Measurements from ENCODE around the gene PRKCG. TPM values are rescaled to one million over a fixed set of nuclear protein-coding genes. Genes with fewer than 3 reads are reported as not detected.

PRKCG gene
- total and polyA plus RNA-seq, 2 of the 8 experiments (the other 6 are each of a cell fraction or from before 2014, with no cell fraction given) = 6.1 to 10.6 TPM

GRCh38 chr19:53942001-53942786 lies 60.2 kb downstream of the PRKCG start:
- CTCF ChIA-PET (ENCODE audit: partially characterized antibody) = interaction anchor here (0.8 to 4.4 kb wide), 30 partner anchors 9 to 177 kb away, joined by 3 to 52 read pairs (median 6); partner anchors contain the start of gene PRKCG
- peaks cover 4 to 10% (median 7%) of the 10 kb centered on the region in 4 experiments; a peak in 6 of 7 replicates for H3K4me1 ChIP-seq (replicated peaks in 1 of 4; ENCODE audit: control insufficient read depth in 3 of 4, insufficient read depth in 4 of 4, low read length in 3 of 4)
- peak in 1 of 2 experiments; percentile 47; a peak in 1 of 4 replicates for TF ChIP-seq SIN3A (conservative IDR thresholded peaks at IDR 0.05 in 1 of 2, IDR thresholded peaks at IDR 0.05 in 1 of 2; ENCODE audit: low read depth in 1 of 2, low read length in 2 of 2)
- TF ChIP-seq TEAD4 (IDR thresholded peaks at IDR 0.05; ENCODE audit: low read depth, low read length) = 0 out of 2 replicates have a peak, but pooled peaks have one; percentile 4
- TF ChIP-seq, protein P1, sequence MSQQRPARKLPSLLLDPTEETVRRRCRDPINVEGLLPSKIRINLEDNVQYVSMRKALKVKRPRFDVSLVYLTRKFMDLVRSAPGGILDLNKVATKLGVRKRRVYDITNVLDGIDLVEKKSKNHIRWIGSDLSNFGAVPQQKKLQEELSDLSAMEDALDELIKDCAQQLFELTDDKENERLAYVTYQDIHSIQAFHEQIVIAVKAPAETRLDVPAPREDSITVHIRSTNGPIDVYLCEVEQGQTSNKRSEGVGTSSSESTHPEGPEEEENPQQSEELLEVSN (IDR thresholded peaks at IDR 0.05) = 0 out of 2 replicates have a peak, but pooled peaks have one; percentile 44
- no peak for TF ChIP-seq SIRT6 (IDR thresholded peaks at IDR 0.05; ENCODE audit: low read length)
- no peak for TF ChIP-seq BACH1 (IDR thresholded peaks at IDR 0.05; ENCODE audit: low read length)
- TF ChIP-seq SP2 (IDR thresholded peaks at IDR 0.05; ENCODE audit: low read length) = no peak
- TF ChIP-seq, protein P2, sequence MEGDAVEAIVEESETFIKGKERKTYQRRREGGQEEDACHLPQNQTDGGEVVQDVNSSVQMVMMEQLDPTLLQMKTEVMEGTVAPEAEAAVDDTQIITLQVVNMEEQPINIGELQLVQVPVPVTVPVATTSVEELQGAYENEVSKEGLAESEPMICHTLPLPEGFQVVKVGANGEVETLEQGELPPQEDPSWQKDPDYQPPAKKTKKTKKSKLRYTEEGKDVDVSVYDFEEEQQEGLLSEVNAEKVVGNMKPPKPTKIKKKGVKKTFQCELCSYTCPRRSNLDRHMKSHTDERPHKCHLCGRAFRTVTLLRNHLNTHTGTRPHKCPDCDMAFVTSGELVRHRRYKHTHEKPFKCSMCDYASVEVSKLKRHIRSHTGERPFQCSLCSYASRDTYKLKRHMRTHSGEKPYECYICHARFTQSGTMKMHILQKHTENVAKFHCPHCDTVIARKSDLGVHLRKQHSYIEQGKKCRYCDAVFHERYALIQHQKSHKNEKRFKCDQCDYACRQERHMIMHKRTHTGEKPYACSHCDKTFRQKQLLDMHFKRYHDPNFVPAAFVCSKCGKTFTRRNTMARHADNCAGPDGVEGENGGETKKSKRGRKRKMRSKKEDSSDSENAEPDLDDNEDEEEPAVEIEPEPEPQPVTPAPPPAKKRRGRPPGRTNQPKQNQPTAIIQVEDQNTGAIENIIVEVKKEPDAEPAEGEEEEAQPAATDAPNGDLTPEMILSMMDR (IDR thresholded peaks at IDR 0.05; ENCODE audit: control extremely low read depth in 1 of 3, insufficient read depth in 1 of 3, low read depth in 1 of 3, low read length in 3 of 3) = peak; percentile 60 to 86 (median 82)

More at GRCh38 chr19:53942001-53942786, 60.2 kb downstream of the PRKCG start:
- Histone ChIP-seq H2AFZ (ENCODE audit: low read length) (no peak overlapping the region), H2BK15ac (ENCODE audit: low read length) (no peak overlapping the region), H4K91ac (replicated peaks; ENCODE audit: insufficient read length, low read length) (no peak overlapping the region), H3K4me3 (ENCODE audit: extremely low read depth in 1 of 4, insufficient read depth in 2 of 4, low read depth in 3 of 4, low read length in 4 of 4) (peak overlapping the region; percentile 76 to 95 (median 88)), H4K8ac (ENCODE audit: extremely low read depth, insufficient read depth, low read length) (0 out of 2 replicates have a peak overlapping the region, but pooled peaks have one; percentile 6), H2BK5ac (ENCODE audit: low read depth, low read length) (peak overlapping the region; percentile 84; the same call in 1 of the 2 replicates), H3K23me2 (ENCODE audit: low read depth, low read length) (peaks cover 11% of the 10 kb centered on the region; the same call in 1 of the 2 replicates), H3K36me3 (ENCODE audit: control insufficient read depth in 2 of 4, insufficient read depth in 4 of 4, low read length in 3 of 4) (peaks cover 0 to 6% (median 0%) of the 10 kb centered on the region in 4 experiments; a peak in 2 of 8 replicates), H3K56ac (replicated peaks; ENCODE audit: insufficient read length, low read depth, low read length) (no peak overlapping the region), H3K14ac (ENCODE audit: insufficient read length) (no peak overlapping the region), H4K5ac (ENCODE audit: insufficient read length, low read depth, low read length) (no peak overlapping the region), H3K27ac (ENCODE audit: low read depth, low read length) (peak overlapping the region; percentile 63; the same call in 1 of the 2 replicates), H3K4ac (replicated peaks; ENCODE audit: insufficient read length, low read depth, low read length) (no peak overlapping the region), H3K9ac (replicated peaks in 1 of 4; ENCODE audit: extremely low read depth in 1 of 4, low read depth in 3 of 4, low read length in 3 of 4) (peak overlapping the region; percentile 9 to 88 (median 74)), H3K9me3 (ENCODE audit: insufficient read depth in 2 of 2, low read depth in 1 of 2, low read length in 1 of 2) (no peaks in the 10 kb centered on the region), H2BK120ac (replicated peaks; ENCODE audit: low read depth, low read length) (no peak overlapping the region), H2BK12ac (ENCODE audit: low read depth, low read length) (no peak overlapping the region), H2AK5ac (ENCODE audit: low read depth, low read length) (no peak overlapping the region), H4K20me1 (replicated peaks in 1 of 2; ENCODE audit: control insufficient read depth in 1 of 2, insufficient read depth in 2 of 2, low read length in 2 of 2) (no peaks in the 10 kb centered on the region), H2BK20ac (ENCODE audit: low read length) (no peak overlapping the region), H3K79me2 (ENCODE audit: control insufficient read depth in 1 of 2, insufficient read depth in 2 of 2, low read length in 2 of 2) (no peaks in the 10 kb centered on the region), H3K27me3 (replicated peaks in 1 of 4; ENCODE audit: control insufficient read depth in 3 of 4, extremely low read depth in 1 of 4, insufficient read depth in 3 of 4, low read length in 3 of 4) (no peaks in the 10 kb centered on the region), H3K18ac (ENCODE audit: extremely low read depth, low read length) (peak overlapping the region; percentile 86), H3K23ac (ENCODE audit: insufficient read length) (no peak overlapping the region), H3K4me2 (ENCODE audit: insufficient read depth in 1 of 2, low read depth in 2 of 2, low read length in 2 of 2) (peak overlapping the region; percentile 94 to 96), H3K79me1 (ENCODE audit: low read depth, low read length) (no peaks in the 10 kb centered on the region)
- POLR2A ChIA-PET (ENCODE audit: partially characterized antibody) = interaction anchor here (0.6 to 2.6 kb wide), 30 partner anchors 8 to 260 kb away, joined by 3 to 14 read pairs (median 4); partner anchors contain the start of genes MYADM and PRKCG
- peak; percentile 97 to 100 for DNase-seq (ENCODE audit: low read depth in 1 of 2, low spot score in 2 of 2)
- FAIRE-seq = peak; percentile 86
- WGBS, 2 experiments (ENCODE audit: extremely low coverage in 1 of 2, insufficient coverage in 1 of 2, insufficient read length in 1 of 2, insufficient replicate concordance in 2 of 2, low coverage in 1 of 2, low lambda C conversion rate in 2 of 2, missing lambda C conversion rate in 1 of 2) = 5% methylated on average over 36 of the region's 55 CpGs; no CpG with 5 or more reads in 1 of the 2 experiments
